ENCODE data around the gene ZNF230. TPM values are rescaled to one million over a fixed set of nuclear protein-coding genes. Genes with fewer than 3 reads are reported as not detected.
A peak's percentile ranks its signal among the peaks of the same experiment; 100 is the strongest.

The ZNF230 gene
- total RNA-seq: 1 to 10 TPM; 2.1 to 4.3 TPM
- polyA plus RNA-seq: 1 to 10 TPM; 1.3 to 1.5 TPM

DNA sequence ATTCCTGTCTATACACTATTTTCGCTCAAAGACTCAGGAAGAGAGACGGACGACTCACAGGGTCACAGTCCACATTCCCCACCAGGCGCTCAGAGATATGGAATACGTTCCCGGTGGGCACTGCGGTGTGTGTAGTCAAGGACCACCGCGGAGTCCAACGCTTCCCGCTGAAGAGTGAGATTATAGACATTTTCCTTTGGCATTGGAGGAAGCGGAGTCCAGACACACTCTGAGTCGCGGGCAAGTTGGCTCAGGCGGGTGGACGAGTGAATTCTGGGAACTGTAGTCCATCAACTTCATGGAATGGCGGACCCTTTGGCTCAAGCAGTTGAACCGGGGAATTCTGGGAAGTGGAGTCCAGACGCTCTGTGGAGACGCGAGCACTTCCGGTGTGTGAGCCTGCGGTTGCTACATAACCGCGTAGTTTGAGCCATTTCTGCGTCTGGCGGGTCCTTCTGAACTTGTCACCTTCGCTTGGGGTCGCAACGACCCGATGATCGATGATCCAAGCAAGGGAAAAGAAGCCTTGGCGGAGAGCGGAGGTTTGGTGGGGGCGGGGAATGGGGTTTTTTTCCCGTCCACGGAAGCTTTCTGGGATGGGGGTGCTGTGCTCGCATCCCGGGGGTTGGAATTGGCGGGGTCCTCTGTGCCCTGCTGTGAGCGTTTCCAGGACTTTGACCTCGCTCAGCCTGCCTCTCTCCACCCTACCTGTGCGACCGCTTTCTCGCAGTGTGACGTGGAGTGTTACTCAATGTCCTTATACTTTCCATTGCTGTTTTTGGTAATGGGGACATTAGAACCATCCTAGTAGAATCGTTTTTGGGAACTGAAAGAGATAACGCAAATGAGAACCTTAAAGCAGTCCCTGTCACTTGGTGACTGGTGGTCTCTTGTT is at the start of gene ZNF230:
Gene ZNF230 (plus strand): TSS at position 392 of the 895 bp plus-strand sequence. CDS start 4,122 bp downstream, outside the sequence.
- Histone ChIP-seq H3K27me3 (ENCODE audit: control insufficient read depth in 4 of 4, insufficient read depth in 4 of 4, low read length in 3 of 4) (no peaks in the 10 kb centered on the region), H3K27ac (ENCODE audit: low read depth in 1 of 2, low read length in 2 of 2) (peak within 1 kb of the TSS; percentile 58 to 84), H3K4me1 (ENCODE audit: control insufficient read depth in 4 of 4, insufficient read depth in 4 of 4, low read length in 3 of 4) (peaks cover 5 to 16% (median 13%) of the 10 kb centered on the region in 4 donors), H3K9ac (ENCODE audit: low read depth in 1 of 2, low read length in 2 of 2) (peak within 1 kb of the TSS; percentile 70 to 78), H3K36me3 (ENCODE audit: control insufficient read depth in 4 of 4, insufficient read depth in 3 of 4, low read depth in 1 of 4, low read length in 3 of 4) (peaks cover 0 to 15% (median 12%) of the 10 kb centered on the region in 4 donors), H3K9me3 (ENCODE audit: control insufficient read depth in 4 of 4, low read length in 3 of 4) (peaks cover 14 to 35% (median 25%) of the 10 kb centered on the region in 4 donors), H3K4me3 (ENCODE audit: low read depth in 1 of 3, low read length in 3 of 3) (peak within 1 kb of the TSS; percentile 60 to 97 (median 92))
- WGBS: under 1% methylated on average over 48 of the region's 48 CpGs
- peak; percentile 85 for DNase-seq (ENCODE audit: low spot score)
- TF ChIP-seq HNF4G (IDR thresholded peaks at IDR 0.05): no peak
- TF ChIP-seq RXRA (IDR thresholded peaks at IDR 0.05): no peak
- TF ChIP-seq HNF4A (conservative IDR thresholded peaks at IDR 0.05): peak; percentile 35 to 62
- peak; percentile 99 for TF ChIP-seq YY1 (IDR thresholded peaks at IDR 0.05)
- TF ChIP-seq, protein P1, sequence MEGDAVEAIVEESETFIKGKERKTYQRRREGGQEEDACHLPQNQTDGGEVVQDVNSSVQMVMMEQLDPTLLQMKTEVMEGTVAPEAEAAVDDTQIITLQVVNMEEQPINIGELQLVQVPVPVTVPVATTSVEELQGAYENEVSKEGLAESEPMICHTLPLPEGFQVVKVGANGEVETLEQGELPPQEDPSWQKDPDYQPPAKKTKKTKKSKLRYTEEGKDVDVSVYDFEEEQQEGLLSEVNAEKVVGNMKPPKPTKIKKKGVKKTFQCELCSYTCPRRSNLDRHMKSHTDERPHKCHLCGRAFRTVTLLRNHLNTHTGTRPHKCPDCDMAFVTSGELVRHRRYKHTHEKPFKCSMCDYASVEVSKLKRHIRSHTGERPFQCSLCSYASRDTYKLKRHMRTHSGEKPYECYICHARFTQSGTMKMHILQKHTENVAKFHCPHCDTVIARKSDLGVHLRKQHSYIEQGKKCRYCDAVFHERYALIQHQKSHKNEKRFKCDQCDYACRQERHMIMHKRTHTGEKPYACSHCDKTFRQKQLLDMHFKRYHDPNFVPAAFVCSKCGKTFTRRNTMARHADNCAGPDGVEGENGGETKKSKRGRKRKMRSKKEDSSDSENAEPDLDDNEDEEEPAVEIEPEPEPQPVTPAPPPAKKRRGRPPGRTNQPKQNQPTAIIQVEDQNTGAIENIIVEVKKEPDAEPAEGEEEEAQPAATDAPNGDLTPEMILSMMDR (IDR thresholded peaks at IDR 0.05; ENCODE audit: low read depth, low read length, missing input control): no peak
- peak; percentile 20 for TF ChIP-seq TAF1 (conservative IDR thresholded peaks at IDR 0.05)
- no peak for TF ChIP-seq FOXA2 (IDR thresholded peaks at IDR 0.05)
- peak; percentile 37 to 44 for TF ChIP-seq RAD21 (IDR thresholded peaks at IDR 0.05)
- peak; percentile 8 for TF ChIP-seq NR2F2 (IDR thresholded peaks at IDR 0.05)
- TF ChIP-seq GABPA (IDR thresholded peaks at IDR 0.05 in 1 of 2, conservative IDR thresholded peaks at IDR 0.05 in 1 of 2): peak; percentile 83 to 97
- peak in 1 of 2 donors; percentile 59 for TF ChIP-seq EGR1 (IDR thresholded peaks at IDR 0.05; ENCODE audit: low read depth in 2 of 2)
- TF ChIP-seq JUND (IDR thresholded peaks at IDR 0.05): peak in 1 of 2 donors; percentile 32
- TF ChIP-seq, protein P2, sequence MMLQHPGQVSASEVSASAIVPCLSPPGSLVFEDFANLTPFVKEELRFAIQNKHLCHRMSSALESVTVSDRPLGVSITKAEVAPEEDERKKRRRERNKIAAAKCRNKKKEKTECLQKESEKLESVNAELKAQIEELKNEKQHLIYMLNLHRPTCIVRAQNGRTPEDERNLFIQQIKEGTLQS (IDR thresholded peaks at IDR 0.05): no peak
- TF ChIP-seq FOXA1 (IDR thresholded peaks at IDR 0.05): no peak
- TF ChIP-seq, protein P3, sequence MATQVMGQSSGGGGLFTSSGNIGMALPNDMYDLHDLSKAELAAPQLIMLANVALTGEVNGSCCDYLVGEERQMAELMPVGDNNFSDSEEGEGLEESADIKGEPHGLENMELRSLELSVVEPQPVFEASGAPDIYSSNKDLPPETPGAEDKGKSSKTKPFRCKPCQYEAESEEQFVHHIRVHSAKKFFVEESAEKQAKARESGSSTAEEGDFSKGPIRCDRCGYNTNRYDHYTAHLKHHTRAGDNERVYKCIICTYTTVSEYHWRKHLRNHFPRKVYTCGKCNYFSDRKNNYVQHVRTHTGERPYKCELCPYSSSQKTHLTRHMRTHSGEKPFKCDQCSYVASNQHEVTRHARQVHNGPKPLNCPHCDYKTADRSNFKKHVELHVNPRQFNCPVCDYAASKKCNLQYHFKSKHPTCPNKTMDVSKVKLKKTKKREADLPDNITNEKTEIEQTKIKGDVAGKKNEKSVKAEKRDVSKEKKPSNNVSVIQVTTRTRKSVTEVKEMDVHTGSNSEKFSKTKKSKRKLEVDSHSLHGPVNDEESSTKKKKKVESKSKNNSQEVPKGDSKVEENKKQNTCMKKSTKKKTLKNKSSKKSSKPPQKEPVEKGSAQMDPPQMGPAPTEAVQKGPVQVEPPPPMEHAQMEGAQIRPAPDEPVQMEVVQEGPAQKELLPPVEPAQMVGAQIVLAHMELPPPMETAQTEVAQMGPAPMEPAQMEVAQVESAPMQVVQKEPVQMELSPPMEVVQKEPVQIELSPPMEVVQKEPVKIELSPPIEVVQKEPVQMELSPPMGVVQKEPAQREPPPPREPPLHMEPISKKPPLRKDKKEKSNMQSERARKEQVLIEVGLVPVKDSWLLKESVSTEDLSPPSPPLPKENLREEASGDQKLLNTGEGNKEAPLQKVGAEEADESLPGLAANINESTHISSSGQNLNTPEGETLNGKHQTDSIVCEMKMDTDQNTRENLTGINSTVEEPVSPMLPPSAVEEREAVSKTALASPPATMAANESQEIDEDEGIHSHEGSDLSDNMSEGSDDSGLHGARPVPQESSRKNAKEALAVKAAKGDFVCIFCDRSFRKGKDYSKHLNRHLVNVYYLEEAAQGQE (IDR thresholded peaks at IDR 0.05): peak; percentile 56
- peak; percentile 57 for TF ChIP-seq SP1 (IDR thresholded peaks at IDR 0.05)
- TF ChIP-seq, protein P4, sequence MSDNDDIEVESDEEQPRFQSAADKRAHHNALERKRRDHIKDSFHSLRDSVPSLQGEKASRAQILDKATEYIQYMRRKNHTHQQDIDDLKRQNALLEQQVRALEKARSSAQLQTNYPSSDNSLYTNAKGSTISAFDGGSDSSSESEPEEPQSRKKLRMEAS (IDR thresholded peaks at IDR 0.05): peak; percentile 60
- TF ChIP-seq, protein P5, sequence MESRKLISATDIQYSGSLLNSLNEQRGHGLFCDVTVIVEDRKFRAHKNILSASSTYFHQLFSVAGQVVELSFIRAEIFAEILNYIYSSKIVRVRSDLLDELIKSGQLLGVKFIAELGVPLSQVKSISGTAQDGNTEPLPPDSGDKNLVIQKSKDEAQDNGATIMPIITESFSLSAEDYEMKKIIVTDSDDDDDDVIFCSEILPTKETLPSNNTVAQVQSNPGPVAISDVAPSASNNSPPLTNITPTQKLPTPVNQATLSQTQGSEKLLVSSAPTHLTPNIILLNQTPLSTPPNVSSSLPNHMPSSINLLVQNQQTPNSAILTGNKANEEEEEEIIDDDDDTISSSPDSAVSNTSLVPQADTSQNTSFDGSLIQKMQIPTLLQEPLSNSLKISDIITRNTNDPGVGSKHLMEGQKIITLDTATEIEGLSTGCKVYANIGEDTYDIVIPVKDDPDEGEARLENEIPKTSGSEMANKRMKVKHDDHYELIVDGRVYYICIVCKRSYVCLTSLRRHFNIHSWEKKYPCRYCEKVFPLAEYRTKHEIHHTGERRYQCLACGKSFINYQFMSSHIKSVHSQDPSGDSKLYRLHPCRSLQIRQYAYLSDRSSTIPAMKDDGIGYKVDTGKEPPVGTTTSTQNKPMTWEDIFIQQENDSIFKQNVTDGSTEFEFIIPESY (IDR thresholded peaks at IDR 0.05): peak; percentile 96
